Stimulated activated CD4-positive, alpha-beta T cell treated with anti-CD3 and anti-CD28 coated beads, Interleukin-1b, Interleukin-23, amount 100 ng/mL, for 48 hours (primary cell): ENCODE results near the gene COL12A1.

Experiments used
- DNase-seq: peaks from one replicate; pipeline ENCODE4 v3.0.0-alpha.2; 2020

The COL12A1 gene

DNA sequence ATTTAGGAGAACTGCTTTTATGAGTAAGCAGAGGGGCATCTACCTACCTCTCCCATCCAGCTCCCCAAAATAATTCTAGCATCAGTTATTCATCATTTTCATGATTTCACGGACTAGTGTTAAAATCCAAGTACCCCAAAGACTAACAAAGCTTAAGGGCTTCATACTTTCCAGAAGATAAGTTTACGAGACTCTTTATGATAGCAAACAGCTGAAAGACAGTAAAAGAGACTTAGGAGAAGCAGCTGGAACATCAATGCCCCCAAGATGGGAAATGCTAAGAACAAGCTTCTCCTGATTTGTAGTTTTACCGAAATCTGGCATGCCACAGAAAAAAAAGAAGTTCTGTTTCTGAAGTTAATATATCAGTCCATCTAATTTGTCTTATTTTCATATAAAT, 70.0 kb downstream of the COL12A1 start:
- DNase-seq, result no peak

- no peak for DNase-seq
These were observed 70.4 kb downstream of the COL12A1 start for GRCh38 chr6:75135450-75135849.

DNA sequence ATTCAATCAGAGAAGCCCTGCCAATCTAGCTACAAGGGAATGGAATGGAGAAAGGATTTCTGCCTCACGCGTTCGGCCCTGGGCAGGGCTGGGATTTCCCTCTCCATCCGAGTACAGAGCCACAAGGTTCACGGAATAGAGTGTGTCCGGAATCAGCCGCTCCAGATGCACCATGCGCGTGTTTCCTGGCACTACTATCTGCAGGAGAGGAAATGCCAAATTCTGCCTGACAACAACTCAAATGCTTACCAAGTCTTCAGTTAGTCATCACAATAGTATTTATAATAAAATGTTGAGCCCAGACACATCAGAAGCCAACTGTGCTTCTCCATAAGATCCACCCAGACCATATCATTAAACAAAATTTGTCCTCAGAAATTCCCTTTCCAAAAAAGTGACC, 75.1 kb downstream of the COL12A1 start:
- DNase-seq, result no peak

- DNase-seq, result no peak
These were observed 76.8 kb downstream of the COL12A1 start for GRCh38 chr6:75128878-75129570.

- DNase-seq, result no peak
These were observed 79.3 kb downstream of the COL12A1 start for GRCh38 chr6:75126518-75126917.

GRCh38 chr6:75124983-75125382, 80.9 kb downstream of the COL12A1 start:
- DNase-seq, result no peak

DNA sequence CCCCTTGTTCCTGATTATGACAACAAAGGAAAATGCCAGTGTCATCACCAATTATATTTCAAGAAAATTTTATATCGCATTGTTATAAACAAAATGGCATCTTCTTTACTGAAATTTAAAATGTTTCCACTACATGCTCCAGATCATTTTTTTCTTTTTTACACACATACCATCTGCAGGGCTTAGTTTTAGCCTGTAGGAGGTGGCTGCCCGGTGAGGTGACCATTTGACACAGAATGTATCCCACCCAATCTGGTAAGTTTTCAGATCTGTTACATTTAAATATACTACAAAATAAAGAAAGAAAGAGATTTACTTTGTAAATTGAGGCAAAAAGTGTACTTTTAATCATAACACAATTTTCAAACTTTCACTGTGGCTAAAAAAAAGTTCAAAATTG, 81.8 kb downstream of the COL12A1 start:
- no peak for DNase-seq

DNA sequence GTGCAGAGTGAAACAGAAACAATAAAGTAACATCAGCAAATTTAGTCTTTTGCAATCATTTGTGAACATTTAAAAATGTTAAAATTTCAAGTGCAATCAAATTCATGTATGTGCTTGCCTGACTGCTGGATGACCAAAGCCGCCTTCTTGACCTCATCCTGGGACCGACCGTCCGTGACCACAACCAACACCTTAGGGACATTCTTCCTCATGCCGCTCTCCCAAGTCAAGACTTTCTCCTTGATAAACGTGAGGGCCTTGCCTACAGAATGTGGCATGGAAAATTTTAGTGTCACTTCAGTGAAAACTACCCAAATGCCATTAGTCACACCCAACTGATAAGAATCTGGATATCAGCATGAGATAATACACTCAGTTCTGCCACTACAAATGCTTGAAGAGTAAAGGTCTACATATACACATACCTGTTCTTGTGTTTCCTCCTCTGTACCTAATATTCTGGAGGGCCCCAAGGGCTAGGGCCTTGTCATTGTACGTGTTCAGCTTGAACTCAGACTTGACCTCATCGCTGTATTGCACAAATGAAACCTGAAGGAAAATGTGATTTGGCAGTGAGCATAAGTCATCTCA, 86.8 kb downstream of the COL12A1 start:
- no peak for DNase-seq

DNA sequence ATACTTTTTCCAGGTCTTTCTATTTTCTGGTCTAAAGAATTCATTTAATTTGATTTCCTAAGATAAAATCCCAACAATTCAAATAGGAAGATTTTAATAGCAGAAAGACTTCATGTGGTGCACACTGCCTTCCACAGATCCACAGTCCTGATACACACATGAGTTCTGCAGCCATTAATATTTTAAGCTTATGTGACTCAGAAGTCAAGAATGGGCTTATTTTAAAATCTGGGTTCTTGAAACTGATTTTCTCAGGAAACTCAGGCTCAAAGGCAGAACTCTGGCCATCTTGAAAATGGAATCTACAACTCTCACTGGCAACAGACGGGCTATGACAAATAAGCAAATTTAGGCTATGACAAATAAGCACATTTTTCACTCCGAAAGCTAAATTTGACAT, 88.2 kb downstream of the COL12A1 start:
- no peak for DNase-seq

DNA sequence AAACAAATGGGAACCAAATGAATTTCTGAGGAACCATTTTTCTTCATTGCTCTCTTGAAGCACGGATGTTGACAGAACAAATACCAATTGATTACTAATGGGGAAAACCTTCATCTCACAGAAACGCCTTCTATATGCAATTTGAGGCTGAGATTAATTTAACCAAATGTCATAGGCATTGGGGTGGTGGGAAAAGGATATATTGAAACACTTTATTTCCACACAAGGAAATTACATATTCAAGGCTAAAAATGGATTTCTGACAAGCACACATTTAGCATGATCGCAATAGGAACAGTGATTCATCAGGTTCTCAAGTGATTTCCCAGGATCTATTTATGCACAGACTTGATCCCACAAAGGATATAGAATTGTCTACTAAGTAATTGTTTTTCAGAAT, 88.9 kb downstream of the COL12A1 start:
- no peak for DNase-seq

DNA sequence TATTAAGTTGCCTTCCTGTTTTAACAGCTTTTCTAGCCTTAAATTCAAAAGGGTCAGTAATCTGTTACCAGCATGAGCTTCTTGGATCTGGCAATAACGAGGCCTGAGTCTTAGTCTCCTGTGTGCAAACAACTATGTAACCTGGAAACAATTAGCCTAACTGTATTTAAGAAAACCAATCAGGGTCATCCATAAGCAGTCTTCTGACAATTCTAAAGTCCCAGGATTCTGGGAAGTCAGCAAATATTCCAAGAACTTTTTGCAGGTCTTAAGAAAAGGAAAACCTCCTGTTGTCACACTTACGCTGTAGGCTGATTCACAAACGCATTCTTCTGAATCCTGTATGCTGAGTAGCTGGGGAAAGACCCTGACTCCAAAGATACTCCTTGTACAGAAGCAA, 90.4 kb downstream of the COL12A1 start:
- DNase-seq, result no peak

GRCh38 chr6:75114806-75115205, 91.0 kb downstream of the COL12A1 start:
- no peak for DNase-seq

GRCh38 chr6:75114195-75114594, 91.7 kb downstream of the COL12A1 start:
- DNase-seq, result no peak

DNA sequence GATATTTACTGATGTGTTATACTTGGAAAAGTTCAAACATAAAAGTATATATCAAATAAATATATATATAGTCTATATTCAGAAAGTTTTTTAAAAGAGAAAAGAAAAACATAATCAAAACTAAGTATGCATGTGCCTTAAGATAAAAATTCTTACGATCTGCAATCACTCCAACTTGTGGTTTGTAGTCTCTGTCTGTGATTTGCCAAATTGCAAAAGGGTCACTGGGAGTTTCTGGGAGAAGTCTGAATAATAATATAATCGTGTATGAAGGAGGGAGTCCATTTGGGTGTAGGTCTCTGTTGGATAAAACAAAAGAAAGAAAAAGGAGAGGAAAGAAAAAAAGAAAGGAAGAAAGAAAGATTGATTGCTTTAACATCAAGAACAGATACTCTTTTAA, 92.4 kb downstream of the COL12A1 start:
- DNase-seq, result no peak

GRCh38 chr6:75109765-75110164, 96.1 kb downstream of the COL12A1 start:
- no peak for DNase-seq

- DNase-seq, result no peak
These were observed 96.8 kb downstream of the COL12A1 start for GRCh38 chr6:75109022-75109421.

DNA sequence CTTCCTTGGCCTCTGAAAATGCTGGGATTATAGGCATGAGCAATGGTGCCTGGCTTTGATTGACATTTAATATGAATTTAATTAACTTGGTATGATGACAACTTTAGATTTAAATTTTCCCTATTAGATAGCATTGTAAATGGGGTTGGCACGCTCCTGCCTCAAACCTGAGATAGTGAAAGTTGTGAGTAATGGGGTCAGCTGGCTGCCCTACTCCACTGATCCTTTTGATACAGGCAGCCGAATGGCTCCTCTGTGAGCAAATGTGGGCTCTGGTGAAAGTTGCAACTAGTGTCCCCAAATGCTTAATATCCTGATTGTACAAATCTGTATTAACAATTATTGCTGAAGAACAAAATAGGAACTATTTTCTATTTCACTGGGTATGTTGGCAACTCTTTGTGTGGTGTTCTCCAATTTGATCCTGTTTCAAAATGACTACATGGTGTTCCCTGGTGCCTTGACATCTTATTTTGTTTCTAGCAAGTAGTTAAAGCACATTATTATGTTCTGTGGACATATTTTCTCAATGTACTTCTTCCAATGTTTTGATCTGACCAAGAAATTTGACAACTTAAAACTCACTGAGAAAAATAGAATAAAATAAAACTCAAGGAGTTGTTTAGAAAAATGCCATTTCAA, 97.4 kb downstream of the COL12A1 start:
- no peak for DNase-seq

- DNase-seq, result no peak
These were observed 97.9 kb downstream of the COL12A1 start for GRCh38 chr6:75107913-75108312.

- DNase-seq, result no peak
These were observed 99.4 kb downstream of the COL12A1 start for GRCh38 chr6:75106426-75106825.

DNA sequence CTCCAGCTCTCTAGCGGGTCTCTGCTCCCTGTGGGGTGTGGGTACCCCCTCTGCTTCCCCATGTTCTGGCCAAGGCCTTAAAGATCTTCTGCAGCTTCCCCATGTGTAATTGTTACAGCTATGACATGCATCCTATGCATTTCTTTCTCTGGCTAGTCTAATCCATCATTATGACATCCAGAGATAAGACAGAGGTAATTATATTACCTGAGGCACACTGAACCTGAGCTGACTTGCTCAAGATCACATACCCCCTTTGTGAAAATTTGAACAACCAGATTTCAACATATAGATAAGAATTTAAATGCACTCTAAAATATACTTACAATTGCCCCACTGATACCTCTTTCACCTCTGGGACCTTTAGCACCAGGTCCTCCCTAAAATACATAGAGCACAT, 102.4 kb downstream of the COL12A1 start:
- no peak for DNase-seq

DNA sequence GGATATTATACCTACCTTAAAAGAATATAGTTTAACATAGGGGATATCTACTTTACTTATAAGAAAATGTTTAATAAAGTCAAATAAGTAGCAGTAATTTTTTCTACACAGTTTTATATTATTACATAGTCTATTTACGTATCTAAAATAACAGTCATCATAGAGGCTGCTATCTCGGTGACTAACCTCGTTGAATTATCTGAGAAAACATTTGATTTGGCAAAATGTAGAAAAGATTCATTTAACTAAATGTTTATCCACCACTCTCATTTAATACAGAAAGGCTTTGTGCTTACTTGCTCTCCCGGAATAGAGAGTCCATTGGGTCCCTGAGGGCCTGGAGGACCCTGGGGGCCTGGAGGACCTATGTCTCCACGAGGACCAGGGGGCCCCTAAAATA, 103.6 kb downstream of the COL12A1 start:
- DNase-seq, result no peak

DNA sequence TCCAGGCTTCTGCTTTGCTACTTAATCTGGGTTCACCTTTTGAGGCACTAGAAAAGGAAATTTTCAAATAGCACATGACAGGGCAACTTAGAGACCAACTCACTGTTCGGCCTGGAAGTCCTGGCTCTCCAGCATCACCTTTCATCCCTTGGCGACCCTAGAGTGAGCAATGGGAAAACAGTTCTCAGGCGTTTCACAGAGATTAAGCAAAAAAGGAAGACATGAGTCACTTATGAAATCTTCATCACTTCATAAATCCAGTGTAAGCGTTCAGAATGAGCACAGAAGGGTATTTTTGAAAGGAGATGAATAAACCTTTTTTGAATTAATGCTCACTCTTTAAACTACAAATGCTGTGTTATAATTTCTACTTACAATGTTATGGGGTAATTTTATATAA, 104.0 kb downstream of the COL12A1 start:
- DNase-seq, result no peak

GRCh38 chr6:75098709-75099108, 107.1 kb downstream of the COL12A1 start:
- no peak for DNase-seq

GRCh38 chr6:75096966-75097365, 108.9 kb downstream of the COL12A1 start:
- no peak for DNase-seq
